22Rv1 (cell line): ENCODE data around the gene TUBA3E.
"Not testable (repeated sequence)": the region's sequence is repeated elsewhere in the genome, so short reads cannot be mapped to it uniquely, and the experiment has no call there.

Experiments
- ZFX ChIP-seq: fragments of 450-650 bp; IDR thresholded peaks from 2 replicates; pipeline ENCODE4 v1.6.1; 2017; ENCODE audit warnings: antibody characterized with exemption, borderline replicate concordance
- TF ChIP-seq, protein P1 (sequence below): fragments of 450-650 bp; IDR thresholded peaks from 2 replicates; pipeline ENCODE4 v1.5.1; 2017; ENCODE audit warnings: mild to moderate bottlenecking

DNA sequence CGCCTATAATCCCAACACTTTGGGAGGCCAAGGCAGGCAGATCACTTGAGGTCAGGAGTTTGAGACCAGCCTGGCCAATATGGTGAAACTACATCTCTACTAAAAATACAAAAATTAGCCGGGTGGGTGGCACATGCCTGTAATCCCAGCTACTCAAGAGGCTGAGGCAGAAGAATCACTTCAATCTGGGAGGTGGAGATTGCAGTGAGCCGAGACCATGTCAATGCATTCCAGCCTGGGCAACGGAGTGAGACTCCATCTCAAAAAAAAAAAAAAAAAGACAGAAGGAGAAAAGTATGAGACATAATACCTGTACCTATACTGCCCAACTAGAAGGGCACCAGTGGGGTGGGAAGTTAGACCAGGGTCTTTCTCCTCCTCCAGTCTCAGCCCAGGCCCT lies 38.9 kb downstream of the TUBA3E start:
- TF ChIP-seq, protein P1, sequence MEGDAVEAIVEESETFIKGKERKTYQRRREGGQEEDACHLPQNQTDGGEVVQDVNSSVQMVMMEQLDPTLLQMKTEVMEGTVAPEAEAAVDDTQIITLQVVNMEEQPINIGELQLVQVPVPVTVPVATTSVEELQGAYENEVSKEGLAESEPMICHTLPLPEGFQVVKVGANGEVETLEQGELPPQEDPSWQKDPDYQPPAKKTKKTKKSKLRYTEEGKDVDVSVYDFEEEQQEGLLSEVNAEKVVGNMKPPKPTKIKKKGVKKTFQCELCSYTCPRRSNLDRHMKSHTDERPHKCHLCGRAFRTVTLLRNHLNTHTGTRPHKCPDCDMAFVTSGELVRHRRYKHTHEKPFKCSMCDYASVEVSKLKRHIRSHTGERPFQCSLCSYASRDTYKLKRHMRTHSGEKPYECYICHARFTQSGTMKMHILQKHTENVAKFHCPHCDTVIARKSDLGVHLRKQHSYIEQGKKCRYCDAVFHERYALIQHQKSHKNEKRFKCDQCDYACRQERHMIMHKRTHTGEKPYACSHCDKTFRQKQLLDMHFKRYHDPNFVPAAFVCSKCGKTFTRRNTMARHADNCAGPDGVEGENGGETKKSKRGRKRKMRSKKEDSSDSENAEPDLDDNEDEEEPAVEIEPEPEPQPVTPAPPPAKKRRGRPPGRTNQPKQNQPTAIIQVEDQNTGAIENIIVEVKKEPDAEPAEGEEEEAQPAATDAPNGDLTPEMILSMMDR: not testable (repeated sequence)
- TF ChIP-seq ZFX: not testable (repeated sequence)
